Measurements from ENCODE around the gene IER2. TPM values are rescaled to one million over a fixed set of nuclear protein-coding genes. Genes with fewer than 3 reads are reported as not detected.

IER2 gene
- total and polyA plus RNA-seq, 2 donors (not counting 3 experiments of a cell fraction or from before 2014, with no cell fraction given): 60.6 to 81.6 TPM

GRCh38 chr19:13103581-13104359 is 46.4 kb upstream of the IER2 start:
- Histone ChIP-seq H3K9ac (replicated peaks; ENCODE audit: extremely low read depth, insufficient read depth, low read length) (peak overlapping the region; percentile 69), H3K9me1 (replicated peaks; ENCODE audit: control insufficient read depth, extremely low read depth, insufficient read depth, low read length) (no peaks in the 10 kb centered on the region), H3K4me3 (replicated peaks in 1 of 3; ENCODE audit: insufficient read depth in 1 of 3, low read depth in 1 of 3, low read length in 3 of 3) (no peak overlapping the region), H3K36me3 (ENCODE audit: control insufficient read depth in 2 of 2, extremely low read depth in 1 of 2, insufficient read depth in 2 of 2, low read length in 2 of 2) (peaks cover 3 to 8% of the 10 kb centered on the region in 2 experiments), H3K4me2 (ENCODE audit: insufficient read depth, low read length) (no peak overlapping the region), H4K20me1 (replicated peaks; ENCODE audit: control insufficient read depth, extremely low read depth, insufficient read depth, low read length) (no peaks in the 10 kb centered on the region), H2AFZ (ENCODE audit: low read depth, low read length) (no peak overlapping the region), H3K27ac (ENCODE audit: insufficient read depth, low read depth, low read length) (peak overlapping the region; percentile 99), H3K9me3 (replicated peaks; ENCODE audit: control insufficient read depth, insufficient read depth, low read length) (no peaks in the 10 kb centered on the region), H3K79me2 (ENCODE audit: control insufficient read depth, insufficient read depth, low read length) (peaks cover 30% of the 10 kb centered on the region), H3K27me3 (ENCODE audit: control insufficient read depth in 2 of 2, insufficient read depth in 2 of 2, low read length in 2 of 2) (no peaks in the 10 kb centered on the region), H3K4me1 (ENCODE audit: control insufficient read depth, extremely low read depth, insufficient read depth, low read length) (peaks cover 45% of the 10 kb centered on the region)
- dilution Hi-C loops (cut with MboI; ENCODE audit: extremely low pct_ligation_motif_present, low sequenced_read_pairs) (no loop called here), intact Hi-C loops (cut with micrococcal nuclease) (loop anchor here (2.0 to 5.0 kb wide), 3 partner anchors 144 to 904 kb away; partner anchors contain the start of gene RFX1)
- TF ChIP-seq GATA2 (IDR thresholded peaks at IDR 0.05; ENCODE audit: insufficient read depth, insufficient read length, low read depth, low read length) (no peak), FOS (IDR thresholded peaks at IDR 0.05; ENCODE audit: borderline replicate concordance, insufficient read depth, low read length) (no peak), MAX (IDR thresholded peaks at IDR 0.05; ENCODE audit: insufficient read depth, insufficient read length) (no peak), POLR2AphosphoS5 (IDR thresholded peaks at IDR 0.05; ENCODE audit: insufficient read depth, low read depth, low read length) (no peak), POLR2A (IDR thresholded peaks at IDR 0.05; ENCODE audit: low read depth, low read length) (no peak), JUN (IDR thresholded peaks at IDR 0.05; ENCODE audit: borderline replicate concordance, insufficient read depth, insufficient read length, low read depth) (no peak), MYC (IDR thresholded peaks at IDR 0.05; ENCODE audit: low read depth, low read length) (no peak)
- TF ChIP-seq, protein P1, sequence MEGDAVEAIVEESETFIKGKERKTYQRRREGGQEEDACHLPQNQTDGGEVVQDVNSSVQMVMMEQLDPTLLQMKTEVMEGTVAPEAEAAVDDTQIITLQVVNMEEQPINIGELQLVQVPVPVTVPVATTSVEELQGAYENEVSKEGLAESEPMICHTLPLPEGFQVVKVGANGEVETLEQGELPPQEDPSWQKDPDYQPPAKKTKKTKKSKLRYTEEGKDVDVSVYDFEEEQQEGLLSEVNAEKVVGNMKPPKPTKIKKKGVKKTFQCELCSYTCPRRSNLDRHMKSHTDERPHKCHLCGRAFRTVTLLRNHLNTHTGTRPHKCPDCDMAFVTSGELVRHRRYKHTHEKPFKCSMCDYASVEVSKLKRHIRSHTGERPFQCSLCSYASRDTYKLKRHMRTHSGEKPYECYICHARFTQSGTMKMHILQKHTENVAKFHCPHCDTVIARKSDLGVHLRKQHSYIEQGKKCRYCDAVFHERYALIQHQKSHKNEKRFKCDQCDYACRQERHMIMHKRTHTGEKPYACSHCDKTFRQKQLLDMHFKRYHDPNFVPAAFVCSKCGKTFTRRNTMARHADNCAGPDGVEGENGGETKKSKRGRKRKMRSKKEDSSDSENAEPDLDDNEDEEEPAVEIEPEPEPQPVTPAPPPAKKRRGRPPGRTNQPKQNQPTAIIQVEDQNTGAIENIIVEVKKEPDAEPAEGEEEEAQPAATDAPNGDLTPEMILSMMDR (IDR thresholded peaks at IDR 0.05; ENCODE audit: extremely low read depth in 1 of 2, insufficient read depth in 1 of 2, low read depth in 1 of 2, low read length in 2 of 2): no peak
- no TSS peak for BruUV-seq (replicated peaks)
- ChIA-PET POLR2A (interaction anchor here (1.2 to 3.2 kb wide), 2 partner anchors 10 to 14 kb away, joined by 3 to 6 read pairs; partner anchors contain the start of gene NACC1), CTCF (interaction anchor here (0.8 to 3.6 kb wide), 9 partner anchors 9 to 138 kb away, joined by 3 to 24 read pairs (median 6); partner anchors contain the start of genes NACC1 and TRMT1)
- peak; percentile 35 for FAIRE-seq
- DNase-seq (ENCODE audit: low read depth, low spot score): peak; percentile 29

Data from endothelial cell of umbilical vein (primary cell).